ENCODE results near the gene INTS14. TPM values are rescaled to one million over a fixed set of nuclear protein-coding genes. Genes with fewer than 3 reads are reported as not detected.

The INTS14 gene
- total and polyA plus RNA-seq, 9 of the 15 experiments (the other 6 are each of a cell fraction or from before 2014, with no cell fraction given): 30.5 to 92.4 (median 46.5) TPM

- in situ Hi-C loops (cut with MboI): no loop called here
- H3K36me3 ChIP-seq (ENCODE audit: control insufficient read depth, insufficient read depth, low read length): peaks cover 91% of the 10 kb centered on the region
Observed at GRCh38 chr15:65569728-65570127, 41.2 kb downstream of the INTS14 start.

More at GRCh38 chr15:65569728-65570127, 41.2 kb downstream of the INTS14 start:
- no peaks in the 10 kb centered on the region for H3K4me1 ChIP-seq (replicated peaks in 1 of 2; ENCODE audit: control insufficient read depth in 2 of 2, insufficient read depth in 2 of 2, low read length in 2 of 2)
- no peaks in the 10 kb centered on the region for H3K9me1 ChIP-seq (ENCODE audit: control insufficient read depth, insufficient read depth, low read length)
- DNase-seq (ENCODE audit: extremely low read depth in 1 of 4, low spot score in 3 of 4): no peak
- H4K20me1 ChIP-seq (replicated peaks; ENCODE audit: control insufficient read depth, insufficient read depth, low read length): no peaks in the 10 kb centered on the region
- H3K79me2 ChIP-seq (ENCODE audit: control insufficient read depth, insufficient read depth, low read length): no peaks in the 10 kb centered on the region
- no peaks in the 10 kb centered on the region for H3K27me3 ChIP-seq (ENCODE audit: control insufficient read depth in 2 of 2, insufficient read depth in 2 of 2, low read length in 2 of 2)
- POLR2A ChIA-PET: interaction anchor here (1.3 kb wide), 1 partner anchor 12 kb away, joined by 4 read pairs; no protein-coding TSS in a partner anchor
- H3K9me3 ChIP-seq (replicated peaks; ENCODE audit: control insufficient read depth, insufficient read depth, low read depth, low read length): no peaks in the 10 kb centered on the region
- no peak overlapping the region for H3K4me2 ChIP-seq (ENCODE audit: insufficient read depth, low read length)
- ATAC-seq: no peak
- H3K27ac ChIP-seq (ENCODE audit: extremely low read depth, low read depth, low read length): no peak overlapping the region
- H2AFZ ChIP-seq (ENCODE audit: low read depth, low read length): no peak overlapping the region
- no peak for FAIRE-seq
- CTCF ChIA-PET (ENCODE audit: low intra/inter-chr PET ratio): no interaction called here
- H3K9ac ChIP-seq (ENCODE audit: insufficient read depth in 1 of 2, low read depth in 2 of 2, low read length in 2 of 2): no peak overlapping the region
- H3K4me3 ChIP-seq: no peak overlapping the region
- intact Hi-C loops (cut with micrococcal nuclease): loop anchor here (10.0 kb wide), 1 partner anchor 165 kb away; no protein-coding TSS in a partner anchor
- TF ChIP-seq KLF13 (tag; IDR thresholded peaks at IDR 0.05; ENCODE audit: borderline replicate concordance, low read depth) (no peak), BRF1 (IDR thresholded peaks at IDR 0.05; ENCODE audit: borderline replicate concordance, extremely low read depth, insufficient read length) (no peak), MITF (IDR thresholded peaks at IDR 0.05) (no peak), PML (IDR thresholded peaks at IDR 0.05; ENCODE audit: low read length) (no peak), ZBED1 (IDR thresholded peaks at IDR 0.05) (no peak), EGR1 (conservative IDR thresholded peaks at IDR 0.05) (no peak), PATZ1 (CRISPR knock-in tag; IDR thresholded peaks at IDR 0.05; ENCODE audit: borderline replicate concordance) (no peak), UBTF (IDR thresholded peaks at IDR 0.05; ENCODE audit: borderline replicate concordance in 1 of 2, low read depth in 2 of 2, low read length in 2 of 2) (no peak), ZFP30 (CRISPR knock-in tag; IDR thresholded peaks at IDR 0.05; ENCODE audit: borderline replicate concordance) (no peak), NCOA4 (IDR thresholded peaks at IDR 0.05; ENCODE audit: partially characterized antibody) (no peak), CCNT2 (IDR thresholded peaks at IDR 0.05; ENCODE audit: borderline replicate concordance, extremely low read depth, insufficient read length, low read depth, low read length) (no peak), TEAD4 (IDR thresholded peaks at IDR 0.05; ENCODE audit: low read length) (no peak), TEAD4 (CRISPR knock-in tag; IDR thresholded peaks at IDR 0.05; ENCODE audit: borderline replicate concordance) (no peak), ZNF263 (CRISPR knock-in tag; IDR thresholded peaks at IDR 0.05; ENCODE audit: borderline replicate concordance) (no peak), PTRF (tag; IDR thresholded peaks at IDR 0.05) (no peak), SREBF2 (CRISPR knock-in tag; IDR thresholded peaks at IDR 0.05) (no peak)
- 77% methylated on average over 3 of the region's 3 CpGs for WGBS (ENCODE audit: insufficient coverage, low coverage, missing lambda C conversion rate)
- no TSS peak for BruUV-seq (replicated peaks)
